Peyer's patch (tissue), 4 donors: ENCODE measurements around the gene NCOA7.

Experiments used
- CTCF ChIP-seq, 6 experiments: fragments of 450-650 bp in 4 of 6; fragments of 200-600 bp in 2 of 6; sonication (generic) in 1 of 6; IDR thresholded peaks; one replicate each; pipeline ENCODE4 v1.5.1; 2017 to 2019; ENCODE audit warnings: antibody characterized with exemption in 6 of 6, mild to moderate bottlenecking in 3 of 6, moderate library complexity in 1 of 6
- POLR2A ChIP-seq, 2 donors: fragments of 450-650 bp; IDR thresholded peaks; one replicate each; pipeline ENCODE4 v1.5.1; 2017; ENCODE audit warnings: antibody characterized with exemption in 2 of 2, mild to moderate bottlenecking in 2 of 2, moderate library complexity in 2 of 2

GRCh38 chr6:125924697-125925358, 134.1 kb downstream of the NCOA7 start:
- no peak for TF ChIP-seq CTCF (IDR thresholded peaks at IDR 0.05)
- no peak for TF ChIP-seq POLR2A (IDR thresholded peaks at IDR 0.05)
